GM19395 (cell line): Measurements from ENCODE around the gene CD200R1.
A peak's percentile ranks its signal among the peaks of the same experiment; 100 is the strongest.
"Not testable (repeated sequence)": the region's sequence is repeated elsewhere in the genome, so short reads cannot be mapped to it uniquely, and the experiment has no call there.

Experiments
- ATAC-seq: cut with Tn5 transposase; IDR thresholded peaks from one replicate; pipeline ENCODE4 v1.9.1; 2021; ENCODE audit warnings: mild to moderate bottlenecking, moderate library complexity; ENCODE audit not compliant: unreplicated experiment

CD200R1 gene

DNA sequence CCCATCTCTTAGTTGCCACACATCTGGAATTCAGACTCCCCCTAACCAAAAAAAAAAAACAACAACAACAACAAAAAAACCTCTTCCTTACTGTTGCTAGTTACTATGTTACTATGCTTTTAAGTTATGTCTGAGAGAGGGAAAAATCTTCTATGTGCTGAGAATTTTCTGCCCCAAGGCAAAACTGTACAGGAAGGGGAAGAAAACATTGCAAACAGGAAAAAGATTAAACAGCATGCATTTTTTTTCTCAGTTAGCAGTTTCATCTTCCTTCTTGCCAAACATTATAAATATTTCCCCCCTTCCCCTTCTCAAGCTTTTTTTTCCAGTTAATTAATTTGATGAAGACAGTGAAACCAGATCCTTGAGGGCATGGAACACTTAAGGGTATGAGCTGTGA is 1.1 kb upstream of the CD200R1 start:
- ATAC-seq, result no peak

DNA sequence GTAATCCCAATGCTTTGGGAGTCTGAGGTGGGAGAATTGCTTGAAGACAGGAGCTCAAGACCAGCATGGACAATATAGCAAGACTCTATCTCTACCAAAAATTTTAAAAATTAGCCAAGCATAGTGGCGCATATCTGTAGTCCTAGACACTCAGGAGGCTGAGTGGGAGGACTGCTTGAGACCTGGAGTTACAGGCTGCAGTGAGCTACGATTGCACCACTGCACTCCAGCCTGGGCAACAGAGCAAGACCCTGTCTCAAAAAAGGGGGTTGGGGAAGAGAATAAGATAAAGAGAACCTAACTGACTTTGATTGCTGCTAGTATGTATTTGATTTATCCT is 755 bp downstream of the CD200R1 start:
- peak; percentile 39 for ATAC-seq

DNA sequence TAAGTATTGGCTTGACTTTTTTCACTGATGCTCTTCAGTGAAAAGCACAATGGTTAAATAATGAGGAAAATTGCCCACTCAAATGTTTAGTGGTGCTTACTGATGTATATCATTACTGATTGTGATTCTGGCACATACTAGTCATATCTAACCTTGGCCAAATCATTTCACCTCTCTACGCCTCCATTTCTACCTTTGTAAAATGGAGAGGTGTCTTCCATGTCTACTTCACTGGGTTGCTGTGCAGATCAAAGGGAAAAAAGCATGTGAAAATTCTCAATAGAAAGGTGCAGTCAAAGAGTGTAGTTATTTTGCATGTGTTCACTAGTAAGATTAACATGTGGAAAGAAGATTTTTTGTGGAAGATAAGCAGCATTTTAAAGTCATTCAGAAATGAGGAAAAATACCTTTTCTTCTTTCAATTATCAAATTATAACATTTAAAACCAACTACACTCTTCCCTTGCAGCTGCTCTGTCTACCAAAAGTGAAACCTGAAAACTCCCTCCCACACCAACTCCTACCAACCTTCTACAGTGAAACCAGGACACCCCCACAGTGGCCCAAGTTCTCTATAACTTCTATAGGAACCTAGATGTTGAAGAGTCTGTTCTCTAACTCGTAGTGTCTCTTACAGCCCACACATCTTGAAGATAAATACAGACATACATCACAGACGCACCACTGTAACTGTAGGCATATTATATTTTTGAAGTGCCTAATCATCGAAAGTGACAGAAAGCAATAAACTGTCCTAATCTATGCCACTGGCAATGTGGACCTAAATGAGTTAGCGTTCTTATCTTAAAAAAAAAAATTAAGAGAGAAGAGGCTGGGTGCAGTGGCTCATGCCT is 1.4 kb downstream of the CD200R1 start:
- peak; percentile 93 for ATAC-seq

DNA sequence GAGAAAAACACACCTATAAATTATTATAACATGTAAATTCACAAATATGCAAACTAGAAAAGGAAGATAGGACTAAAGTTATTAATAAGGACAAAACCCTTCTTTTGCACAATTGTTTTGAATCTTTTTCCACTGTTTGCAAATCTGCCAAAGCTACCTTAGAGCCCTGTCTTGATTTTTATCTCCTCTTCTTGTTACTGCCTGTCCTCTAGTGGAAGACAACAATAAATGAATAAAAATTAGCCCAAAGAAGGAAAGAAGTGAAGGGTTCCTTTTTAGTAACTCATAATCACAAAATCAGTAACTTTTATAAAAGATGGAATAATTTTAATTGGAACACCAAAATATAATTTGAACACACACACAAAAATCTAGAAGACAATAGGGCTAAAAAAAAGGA is 2.7 kb downstream of the CD200R1 start:
- ATAC-seq, result no peak

DNA sequence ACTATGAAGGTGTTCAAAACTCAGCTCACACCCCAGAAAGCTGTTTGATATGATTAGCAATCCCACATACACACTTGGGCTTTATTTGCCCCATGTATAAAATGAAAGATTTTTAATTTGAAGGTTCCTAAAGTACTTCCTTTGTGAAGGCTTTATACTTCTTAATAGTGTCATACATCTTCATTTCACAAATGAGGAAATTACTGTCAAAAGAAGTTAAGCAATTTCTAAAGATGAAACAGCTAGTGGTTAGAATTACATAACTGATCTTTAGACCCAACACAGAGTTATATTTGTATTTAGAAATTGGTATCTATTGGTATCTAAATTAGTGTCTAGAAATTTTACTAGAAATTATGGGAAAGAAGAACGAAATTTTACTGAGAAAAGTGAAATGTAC is 7.1 kb downstream of the CD200R1 start:
- no peak for ATAC-seq

DNA sequence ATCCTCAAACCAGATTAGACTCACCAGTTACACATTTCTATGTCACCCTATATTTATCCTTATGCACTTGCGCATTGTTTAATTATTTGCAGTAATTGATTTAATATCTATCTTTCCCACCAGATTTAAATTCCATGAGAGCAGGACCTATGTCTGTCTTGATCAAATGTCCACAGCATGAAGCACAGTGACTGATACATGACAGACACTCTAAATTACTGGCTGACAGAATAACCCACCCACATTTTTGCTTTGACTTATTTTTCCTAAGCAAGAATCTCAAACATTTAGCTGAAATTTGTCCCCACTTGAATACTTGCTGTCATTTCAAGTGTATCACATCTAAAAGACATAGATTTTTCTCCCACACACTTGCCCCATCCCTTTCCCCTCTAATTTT is 7.5 kb downstream of the CD200R1 start:
- ATAC-seq, result no peak

DNA sequence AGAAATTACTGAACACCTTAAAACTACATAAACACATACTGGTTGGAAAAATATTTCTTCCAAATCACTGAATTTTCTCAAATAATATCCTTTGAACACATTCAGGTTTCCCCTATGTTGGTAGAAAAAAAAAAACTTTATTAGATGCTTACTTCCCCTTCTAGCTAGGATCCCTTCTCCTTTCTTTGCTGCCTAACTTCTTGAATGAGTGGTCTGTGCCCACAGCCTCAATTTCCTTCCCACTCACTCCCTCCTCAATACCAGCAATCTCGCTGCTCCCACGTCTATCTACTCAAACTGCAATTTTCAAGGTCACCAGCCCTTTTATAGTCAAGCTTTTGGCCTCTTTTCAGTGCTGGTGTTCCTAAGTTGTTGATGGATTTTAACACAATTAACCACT is 8.3 kb downstream of the CD200R1 start:
- no peak for ATAC-seq

DNA sequence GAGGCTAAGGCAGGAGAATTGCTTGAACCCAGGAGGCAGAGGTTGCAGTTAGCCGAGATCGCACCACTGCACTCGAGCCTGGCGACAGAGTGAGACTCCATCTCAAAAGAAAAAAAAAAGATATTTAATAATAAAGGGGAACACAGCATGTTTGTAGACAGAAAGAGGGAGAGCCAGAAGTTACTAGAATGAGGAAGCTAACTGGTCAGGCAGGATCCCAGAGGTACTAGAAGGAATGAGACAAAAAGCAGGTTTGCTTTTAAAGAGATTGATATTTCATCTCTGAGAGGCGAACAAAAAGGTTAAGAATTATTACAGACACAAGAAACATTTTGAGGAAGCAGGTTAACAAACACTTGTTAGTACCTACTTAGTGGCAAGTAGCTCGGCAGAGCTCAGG is 9.2 kb downstream of the CD200R1 start:
- no peak for ATAC-seq

DNA sequence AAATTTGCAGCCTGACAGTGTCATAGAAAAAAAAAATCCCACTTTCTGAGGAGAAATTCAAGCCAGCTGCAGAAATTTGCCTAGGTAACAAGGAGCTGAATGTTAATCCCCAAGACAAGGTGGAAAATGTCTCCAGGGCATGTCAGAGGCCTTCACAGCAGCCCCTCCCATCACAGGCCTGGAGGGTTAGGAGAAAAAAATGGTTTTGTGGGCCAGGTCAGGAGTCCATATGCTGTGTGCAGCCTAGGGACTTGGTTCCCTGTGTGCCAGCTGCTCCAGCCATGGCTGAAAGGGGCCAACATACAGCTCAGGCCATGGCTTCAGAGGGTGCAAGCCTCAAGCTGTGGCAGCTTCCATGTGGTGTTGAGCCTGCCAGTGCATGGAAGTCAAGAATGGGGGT is 11.2 kb downstream of the CD200R1 start:
- no peak for ATAC-seq

DNA sequence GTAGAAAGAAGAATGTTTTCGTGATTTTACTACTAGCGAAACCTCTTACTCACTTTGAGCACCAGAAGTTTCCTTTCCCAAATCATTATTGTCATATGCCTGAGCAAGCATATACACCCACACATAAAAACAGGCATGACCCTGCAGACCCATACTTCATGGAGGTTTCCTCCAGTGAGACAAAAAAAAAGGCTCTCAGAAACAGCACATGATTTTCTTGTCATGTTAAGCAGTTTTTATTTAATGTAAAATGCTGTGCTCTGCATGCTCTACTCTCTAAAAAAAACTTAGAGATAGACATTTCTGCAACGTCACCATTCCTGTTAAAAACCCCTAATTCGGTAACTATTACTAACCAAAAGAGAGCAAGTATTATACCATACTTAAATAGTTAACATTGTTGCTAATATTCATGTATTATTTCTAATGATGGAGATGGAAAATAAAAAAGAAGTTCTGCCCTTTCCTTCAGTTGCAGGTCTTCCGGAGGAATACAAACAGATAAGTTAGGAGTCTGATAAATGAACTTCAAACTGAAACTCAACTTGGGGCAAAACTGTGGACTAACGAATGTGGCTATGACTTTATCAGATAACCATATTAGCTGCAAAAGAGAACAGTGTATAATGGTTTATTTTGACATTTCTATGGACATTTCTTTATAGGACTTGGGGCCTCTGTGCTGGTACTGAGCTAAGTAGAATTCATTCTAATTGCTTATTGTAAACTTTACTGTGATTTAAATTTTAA is 15.9 kb downstream of the CD200R1 start:
- peak; percentile 80 for ATAC-seq

DNA sequence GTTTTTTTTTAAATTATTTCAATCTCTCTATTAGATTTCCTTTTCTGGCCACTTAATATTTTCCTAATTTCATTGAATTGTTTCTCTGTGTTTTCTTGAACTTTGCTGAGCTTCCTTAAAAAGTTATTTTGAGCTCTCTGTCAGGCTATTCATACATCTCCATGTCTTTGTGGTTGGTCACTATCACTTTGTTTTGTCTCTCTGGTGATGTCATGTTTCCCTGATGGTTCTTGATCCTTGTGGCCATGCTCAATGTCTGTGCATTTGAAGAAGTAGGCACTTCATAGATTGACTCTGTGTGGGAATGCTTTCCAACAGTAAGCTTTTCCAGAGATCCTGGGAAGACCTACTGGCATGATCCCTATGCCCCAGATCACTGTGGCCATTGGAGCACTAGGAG is 18.6 kb downstream of the CD200R1 start:
- no peak for ATAC-seq

DNA sequence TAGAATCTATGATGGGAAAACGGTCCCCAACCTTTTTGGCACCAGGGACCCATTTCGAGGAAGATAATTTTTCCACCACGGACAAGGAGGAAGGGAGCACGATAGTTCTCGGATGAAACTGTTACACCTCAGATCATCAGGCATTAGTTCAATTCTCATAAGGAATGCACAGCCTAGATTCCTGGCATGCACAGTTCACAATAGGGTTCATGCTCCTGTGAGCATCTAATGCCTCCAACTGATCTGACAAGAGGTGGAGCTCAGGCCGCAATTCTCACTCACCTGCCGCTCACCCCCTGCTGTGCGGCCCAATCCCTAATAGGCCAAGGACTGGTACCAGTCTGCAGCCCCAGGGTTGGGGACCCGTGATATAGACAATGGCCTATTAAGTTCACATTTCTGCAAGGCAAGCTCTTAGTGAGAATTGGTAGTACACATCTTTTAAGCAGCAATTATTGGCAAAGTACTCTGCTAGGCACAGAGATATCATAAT is 26.5 kb downstream of the CD200R1 start:
- ATAC-seq, result no peak

DNA sequence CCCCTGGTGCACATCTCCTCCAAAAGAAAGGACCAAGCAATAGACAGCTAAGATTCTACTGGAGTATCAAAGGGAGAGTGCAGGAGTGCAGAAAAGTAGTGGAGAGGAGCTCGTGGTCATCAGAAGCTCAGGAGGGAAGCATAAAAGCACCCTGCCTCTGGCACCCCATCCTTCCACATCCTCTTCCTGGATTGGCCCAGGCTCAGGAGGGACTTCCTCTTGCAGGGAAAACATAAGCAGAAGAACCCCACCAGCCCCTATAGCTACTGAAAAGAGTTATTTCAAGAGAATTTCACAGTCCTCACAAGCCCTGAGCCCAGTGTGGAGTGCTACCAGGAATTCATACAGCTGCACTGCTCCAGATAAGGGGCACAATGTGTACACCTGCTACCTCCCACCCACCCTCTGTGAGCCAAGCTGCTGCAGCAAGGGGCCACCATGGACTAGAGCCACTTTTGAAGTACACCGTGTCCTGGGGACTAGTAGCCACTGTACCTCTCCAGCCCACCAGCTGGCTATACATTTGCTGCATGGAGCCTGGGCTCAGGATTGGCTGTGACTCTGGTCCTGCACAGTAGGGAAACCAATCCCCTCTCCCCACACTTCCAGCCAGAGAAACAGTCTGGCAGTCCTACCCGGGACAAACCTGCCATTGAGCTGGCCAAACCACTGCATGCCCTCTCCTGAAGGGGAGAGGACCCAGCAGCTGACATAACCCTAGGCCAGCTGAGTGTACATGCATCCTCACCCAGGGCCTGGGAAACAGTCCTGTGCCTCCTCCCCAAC is 43.0 kb downstream of the CD200R1 start:
- no peak for ATAC-seq

DNA sequence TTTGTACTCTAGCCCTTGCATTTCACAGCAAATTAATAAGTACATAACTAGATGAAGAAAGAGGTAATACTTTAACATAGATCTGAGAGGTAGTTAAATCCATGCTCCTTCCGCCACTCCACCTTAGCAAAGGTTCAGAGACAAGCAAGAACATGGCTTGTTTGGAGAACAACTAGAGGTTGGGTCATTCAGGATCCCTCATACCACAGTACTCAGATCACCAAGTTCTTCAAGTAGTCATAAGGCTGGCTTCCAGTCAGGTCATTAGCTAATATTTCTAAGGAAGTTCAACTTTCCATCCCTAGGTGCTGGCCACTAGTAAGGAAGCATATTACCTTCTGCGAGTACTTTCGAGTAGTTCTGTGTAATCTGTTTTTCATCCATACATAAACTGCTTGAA is 44.1 kb downstream of the CD200R1 start:
- ATAC-seq, result no peak

DNA sequence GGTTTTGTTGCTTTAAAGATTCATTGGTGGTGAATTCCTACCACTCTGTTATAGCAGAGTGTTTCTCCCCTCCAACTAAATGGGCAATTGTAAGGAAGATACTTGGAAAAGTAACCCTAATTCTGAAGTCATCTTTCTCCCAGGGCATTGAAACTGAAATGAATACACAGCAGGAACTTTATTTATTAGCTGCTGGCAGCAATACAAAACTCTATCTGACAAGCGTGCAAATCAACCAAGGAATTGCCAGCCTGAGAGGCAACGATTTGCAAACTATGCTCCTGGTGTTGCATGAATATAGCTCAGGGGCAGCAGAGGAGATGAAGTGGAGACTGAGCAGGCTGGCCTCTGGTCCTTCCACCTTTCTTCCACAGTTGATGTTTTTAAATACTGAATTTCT is 48.9 kb downstream of the CD200R1 start:
- no peak for ATAC-seq

DNA sequence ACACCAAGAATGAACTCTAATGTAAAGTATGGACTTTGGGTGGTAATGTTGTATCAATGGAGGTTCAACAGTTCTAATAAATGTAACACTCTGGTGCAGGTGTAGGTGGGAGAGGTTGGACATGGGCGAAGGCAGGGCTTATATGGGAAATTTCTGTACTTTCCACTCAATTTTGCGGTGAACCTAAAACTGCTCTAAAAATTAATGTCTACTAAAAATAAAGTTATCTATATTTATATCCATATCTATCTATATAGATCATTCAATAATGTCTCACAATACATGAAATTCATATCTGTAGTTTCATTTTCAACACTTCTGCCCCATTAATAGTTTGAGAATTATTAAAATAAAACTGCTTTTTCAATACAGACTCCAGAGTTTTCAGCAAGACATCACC is 49.3 kb downstream of the CD200R1 start:
- ATAC-seq, result no peak

DNA sequence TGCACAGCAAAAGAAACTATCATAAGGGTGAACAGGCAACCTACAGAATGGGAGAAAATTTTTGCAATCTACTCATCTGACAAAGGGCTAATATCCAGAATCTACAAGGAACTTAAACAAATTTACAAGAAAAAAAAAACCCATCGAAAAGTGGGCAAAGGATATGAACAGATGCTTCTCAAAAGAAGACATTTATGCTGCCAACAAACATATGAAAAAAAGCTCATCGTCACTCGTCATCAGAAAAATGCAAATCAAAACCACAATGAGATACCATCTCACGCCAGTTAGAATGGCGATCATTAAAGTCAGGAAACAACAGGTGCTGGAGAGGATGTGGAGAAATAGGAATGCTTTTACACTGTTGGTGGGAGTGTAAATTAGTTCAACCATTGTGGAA is 55.4 kb downstream of the CD200R1 start:
- not testable (repeated sequence) for ATAC-seq

DNA sequence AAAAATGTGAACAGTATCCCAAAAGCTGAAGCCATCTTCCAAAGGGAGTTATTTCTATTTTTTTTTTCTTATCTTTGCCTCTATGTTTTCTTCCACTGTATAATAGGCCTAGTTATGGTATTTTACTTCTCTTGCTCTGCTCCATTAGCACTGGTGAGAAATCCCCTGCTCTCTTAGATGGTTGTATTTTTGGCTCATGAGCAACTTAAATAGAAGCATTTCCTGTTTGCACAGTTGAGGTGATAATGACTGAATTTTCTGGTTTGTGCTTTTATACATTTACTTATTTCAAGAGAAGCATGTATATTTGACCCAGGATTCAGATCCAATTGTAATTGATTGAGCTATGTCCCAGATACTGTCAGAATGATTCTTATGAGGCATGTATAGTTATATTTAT is 66.7 kb downstream of the CD200R1 start:
- peak; percentile 87 for ATAC-seq

DNA sequence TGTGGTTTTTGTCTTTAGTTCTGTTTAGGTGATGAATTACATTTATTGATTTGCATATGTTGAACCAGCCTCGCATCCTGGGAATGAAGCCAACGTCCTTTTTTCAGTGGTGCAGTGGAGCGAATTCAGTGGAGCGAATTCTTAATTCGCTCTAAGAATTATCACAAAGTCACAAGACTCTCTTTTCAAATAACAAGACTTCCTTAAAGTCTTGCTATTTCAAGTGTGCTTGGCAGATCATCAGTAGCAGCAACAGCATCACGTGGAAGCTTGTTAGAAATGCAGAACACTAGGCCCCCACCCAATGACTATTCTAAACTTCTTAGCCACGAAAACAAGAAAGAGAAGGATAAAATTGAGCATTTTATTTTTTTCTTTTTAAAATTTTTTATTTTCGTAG is 70.1 kb downstream of the CD200R1 start:
- no peak for ATAC-seq

DNA sequence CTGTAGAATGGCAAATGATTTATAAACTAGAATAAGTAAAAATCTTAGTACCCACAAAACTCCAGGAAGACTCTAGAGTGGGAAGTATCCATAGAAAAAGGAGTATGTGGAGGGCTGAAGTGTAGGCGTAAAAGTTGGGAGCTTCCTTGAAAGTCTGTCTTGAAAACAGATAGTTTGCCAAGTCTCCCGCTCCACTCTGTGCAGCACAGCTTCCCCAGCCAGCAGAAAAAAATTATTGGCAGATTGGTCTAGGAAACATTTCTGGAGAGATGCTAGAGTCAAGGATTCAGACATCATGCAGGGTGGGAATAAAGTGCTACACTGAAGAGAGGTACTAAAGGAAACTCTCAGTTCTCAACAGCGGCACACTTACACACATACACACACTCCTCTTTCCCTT is 74.8 kb downstream of the CD200R1 start:
- ATAC-seq, result no peak

DNA sequence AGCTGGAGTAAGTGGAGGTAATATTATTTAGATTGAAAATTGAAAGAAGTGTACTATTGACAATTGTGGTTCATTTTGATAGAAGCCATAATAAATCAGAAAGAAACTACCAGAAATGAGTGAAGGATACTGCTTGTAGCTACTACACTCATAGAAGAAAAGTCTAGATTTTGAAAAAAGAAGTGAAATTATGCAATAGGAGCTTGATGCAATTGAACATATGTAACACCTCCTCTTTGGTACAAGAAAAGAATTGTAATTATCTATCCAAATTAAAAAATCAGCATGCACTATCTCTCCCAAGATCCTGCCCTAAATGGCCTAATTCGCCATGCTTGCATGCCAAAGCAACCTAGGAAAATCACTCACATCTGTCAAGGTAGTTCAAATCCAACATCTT is 77.1 kb downstream of the CD200R1 start:
- no peak for ATAC-seq

DNA sequence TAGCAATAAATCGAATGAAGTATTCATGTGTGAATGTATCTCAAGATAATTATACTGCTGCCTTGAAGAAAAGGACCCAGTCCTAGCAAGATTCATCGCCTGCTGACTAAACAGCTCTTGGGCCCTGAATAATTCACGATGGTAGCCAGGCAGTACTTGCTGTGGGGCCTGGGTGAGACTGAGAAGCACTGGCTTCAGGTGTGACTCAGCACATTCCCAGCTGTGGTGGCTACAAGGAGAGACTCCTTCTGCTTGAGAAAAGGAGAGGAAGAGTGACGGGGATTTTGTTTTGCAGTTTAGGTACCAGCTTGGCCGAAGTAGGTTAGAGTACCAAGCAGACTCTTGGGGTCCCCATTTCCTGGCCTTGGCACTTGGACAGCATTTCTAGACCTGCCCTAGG is 80.6 kb downstream of the CD200R1 start:
- ATAC-seq, result no peak
